K562 (cell line): Measurements from ENCODE around the gene RPS2. TPM values are rescaled to one million over a fixed set of nuclear protein-coding genes. Genes with fewer than 3 reads are reported as not detected.
A peak's percentile ranks its signal among the peaks of the same experiment; 100 is the strongest.

Experiments used
- CHCHD3 ChIP-seq: fragments of 250-450 bp; sonication (Bioruptor Pico); IDR thresholded peaks from 2 replicates; pipeline ENCODE4 v2.1.2; 2022; ENCODE audit warnings: mild to moderate bottlenecking
- CHD1 ChIP-seq: fragments of 200-600 bp; sonication (generic); IDR thresholded peaks from one replicate; pipeline ENCODE4 v1.6.1; 2012; ENCODE audit warnings: mild to moderate bottlenecking, moderate library complexity, low read length, inconsistent platforms
- E2F5 ChIP-seq: sonication (generic); formaldehyde crosslinking; IDR thresholded peaks from 2 replicates; pipeline ENCODE4 v1.8.0; 2022; ENCODE audit warnings: mild to moderate bottlenecking, missing genetic modification reagents
- EGR1 ChIP-seq: fragments of 450-650 bp; conservative IDR thresholded peaks from 2 replicates; pipeline ENCODE4 v1.6.1; 2017; ENCODE audit warnings: mild to moderate bottlenecking
- FOXP1 ChIP-seq: sonication (generic); formaldehyde crosslinking; IDR thresholded peaks from 2 replicates; pipeline ENCODE4 v1.8.0; 2022; ENCODE audit warnings: mild to moderate bottlenecking, missing genetic modification reagents
- KDM5B ChIP-seq: fragments of 200-600 bp; sonication (generic); IDR thresholded peaks from 2 replicates; pipeline ENCODE4 v1.6.1; 2012; ENCODE audit warnings: low read depth, mild to moderate bottlenecking, moderate library complexity, low read length, control low read depth, inconsistent platforms; ENCODE audit not compliant: insufficient replicate concordance
- KLF1 ChIP-seq: fragments of 450-650 bp; IDR thresholded peaks from 2 replicates; pipeline ENCODE4 v1.6.1; 2016; ENCODE audit warnings: missing genetic modification characterization, missing compliant biosample characterization
- NR4A1 ChIP-seq, 2 experiments: fragments of 250-450 bp in 1 of 2; fragments of 450-650 bp in 1 of 2; sonication (Bioruptor Pico) in 1 of 2; IDR thresholded peaks; 2 replicates each; pipeline versions ENCODE4 v1.4.0 to v1.6.1; 2016 to 2020; ENCODE audit warnings: mild to moderate bottlenecking in 2 of 2, missing compliant biosample characterization in 1 of 2, missing genetic modification characterization in 1 of 2, moderate library complexity in 1 of 2
- POLR2AphosphoS5 ChIP-seq: IDR thresholded peaks from 2 replicates; pipeline ENCODE4 v1.6.1; 2011; ENCODE audit warnings: mild to moderate bottlenecking, low read depth, low read length, moderate library complexity; ENCODE audit not compliant: control insufficient read depth, insufficient read depth
- RERE ChIP-seq: sonication (generic); formaldehyde crosslinking; IDR thresholded peaks from 2 replicates; pipeline ENCODE4 v1.8.0; 2023; ENCODE audit warnings: missing genetic modification reagents, mild to moderate bottlenecking, borderline replicate concordance
- SIN3A ChIP-seq, 2 experiments: fragments of 150-350 bp in 1 of 2; IDR thresholded peaks; 2 replicates each; pipeline ENCODE4 v1.6.1; 2011 to 2016; ENCODE audit warnings: borderline replicate concordance in 2 of 2, low read depth in 2 of 2, low read length in 2 of 2, mild to moderate bottlenecking in 2 of 2, moderate library complexity in 2 of 2; ENCODE audit not compliant: control insufficient read depth in 1 of 2
- SRSF1 ChIP-seq: fragments of 200-400 bp; formaldehyde crosslinking; IDR thresholded peaks from 2 replicates; pipeline ENCODE4 v1.6.1; 2017; ENCODE audit warnings: mild to moderate bottlenecking, low read depth, low read length, moderate library complexity
- STAT5A ChIP-seq: IDR thresholded peaks from 2 replicates; pipeline ENCODE4 v1.6.1; 2012; ENCODE audit warnings: low read length, inconsistent platforms, borderline replicate concordance
- U2AF2 ChIP-seq: fragments of 200-400 bp; formaldehyde crosslinking; optimal IDR thresholded peaks from 2 replicates; pipeline ENCODE3; 2017; ENCODE audit warnings: low read depth, mild to moderate bottlenecking, low read length
- ZBTB1 ChIP-seq: sonication (generic); formaldehyde crosslinking; IDR thresholded peaks from 2 replicates; pipeline ENCODE4 v1.8.1; 2023; ENCODE audit warnings: missing genetic modification reagents, low read depth, mild to moderate bottlenecking, borderline replicate concordance
- ZNF444 ChIP-seq: fragments of 250-450 bp; sonication (Bioruptor Pico); IDR thresholded peaks from 2 replicates; pipeline ENCODE4 v1.4.0; 2020; ENCODE audit warnings: mild to moderate bottlenecking, moderate library complexity
- polyA plus RNA-seq, 8 experiments: library from polyadenylated mRNA; depleted of rRNA in 4 of 8; stranded (reverse) in 5 of 8; unstranded in 3 of 8; fragments of >200 nt; fragmentation: Nextera tagmentation in 2 of 8; fragmentation: Illumina TruSeq in 1 of 8; extraction: Ambion mirVana in 2 of 8; extraction: Trizol in 1 of 8; gene quantifications; 2 replicates each; pipeline versions ENCODE4 v1.2.1 to v1.2.3, GENCODE V29; 2011 to 2014; ENCODE audit warnings: inconsistent platforms in 1 of 8, missing spikeins in 1 of 8
- total RNA-seq, 7 experiments: library from RNA; depleted of rRNA in 6 of 7; stranded (reverse); fragments of >200 nt in 6 of 7; fragmentation: Illumina TruSeq in 2 of 7; extraction: Trizol in 2 of 7; gene quantifications; 2 replicates each; pipeline versions ENCODE4 v1.2.1 to v1.2.3, GENCODE V29; 2011 to 2021; ENCODE audit warnings: low replicate concordance in 1 of 7

RPS2 gene
- total and polyA plus RNA-seq, 9 of the 15 experiments (the other 6 are each of a cell fraction or from before 2014, with no cell fraction given): 834 to 4,794 (median 3,793) TPM

- no peak for TF ChIP-seq U2AF2
- TF ChIP-seq STAT5A: no peak
- TF ChIP-seq SIN3A (IDR thresholded peaks at IDR 0.05; ENCODE audit: borderline replicate concordance in 2 of 2, control insufficient read depth in 1 of 2, low read depth in 2 of 2, low read length in 2 of 2): no peak
- TF ChIP-seq KDM5B: peak; percentile 25
- no peak for TF ChIP-seq CHCHD3 (CRISPR knock-in tag)
- TF ChIP-seq RERE (CRISPR knock-in tag): peak; percentile 5; the same call in 1 of the 2 replicates
- 0 out of 2 replicates have a peak, but pooled peaks have one; percentile 36 for TF ChIP-seq E2F5 (CRISPR knock-in tag)
- no peak for TF ChIP-seq ZNF444
- TF ChIP-seq SRSF1: no peak
- no peak for TF ChIP-seq NR4A1 (CRISPR knock-in tag; IDR thresholded peaks at IDR 0.05)
- no peak for TF ChIP-seq NR4A1 (tag; IDR thresholded peaks at IDR 0.05)
- 0 out of 2 replicates have a peak, but pooled peaks have one; percentile 0 for TF ChIP-seq FOXP1 (CRISPR knock-in tag)
- TF ChIP-seq POLR2AphosphoS5: 0 out of 2 replicates have a peak, but pooled peaks have one; percentile 21
- TF ChIP-seq KLF1 (tag): no peak
- 0 out of 2 replicates have a peak, but pooled peaks have one; percentile 14 for TF ChIP-seq ZBTB1 (CRISPR knock-in tag)
- TF ChIP-seq CHD1: peak; percentile 15
- TF ChIP-seq EGR1: peak; percentile 32
Observed at GRCh38 chr16:1965396-1966001, 873 bp upstream of the RPS2 start (continued).
